ENCODE data around the gene DUSP9.
A peak's percentile ranks its signal among the peaks of the same experiment; 100 is the strongest.

Gene DUSP9

GRCh38 chrX:153671589-153672530, 24.9 kb downstream of the DUSP9 start:
- Histone ChIP-seq H3K4me3 (ENCODE audit: low read depth, low read length) (no peak overlapping the region), H3K27ac (ENCODE audit: extremely low read depth, low read depth, low read length) (no peak overlapping the region), H3K9me3 (ENCODE audit: control insufficient read depth, insufficient read depth, low read depth, low read length) (no peaks in the 10 kb centered on the region), H3K36me3 (ENCODE audit: control insufficient read depth in 2 of 2, insufficient read depth in 1 of 2, low read length in 2 of 2) (no peaks in the 10 kb centered on the region), H3K4me1 (ENCODE audit: control insufficient read depth, insufficient read depth, low read length) (no peaks in the 10 kb centered on the region)
- ChIA-PET CTCF (interaction anchor here (0.6 to 5.2 kb wide), 4 partner anchors 24 to 624 kb away, joined by 4 to 52 read pairs (median 8); no protein-coding TSS in a partner anchor), POLR2A (no interaction called here)
- TF ChIP-seq GLI2 (tag by site-specific recombination; IDR thresholded peaks at IDR 0.05; ENCODE audit: borderline replicate concordance, low read depth) (no peak), ZNF132 (tag by site-specific recombination; IDR thresholded peaks at IDR 0.05; ENCODE audit: borderline replicate concordance) (no peak), ZNF10 (tag by site-specific recombination; IDR thresholded peaks at IDR 0.05) (peak; percentile 54; the same call in 1 of the 2 replicates)

DNA sequence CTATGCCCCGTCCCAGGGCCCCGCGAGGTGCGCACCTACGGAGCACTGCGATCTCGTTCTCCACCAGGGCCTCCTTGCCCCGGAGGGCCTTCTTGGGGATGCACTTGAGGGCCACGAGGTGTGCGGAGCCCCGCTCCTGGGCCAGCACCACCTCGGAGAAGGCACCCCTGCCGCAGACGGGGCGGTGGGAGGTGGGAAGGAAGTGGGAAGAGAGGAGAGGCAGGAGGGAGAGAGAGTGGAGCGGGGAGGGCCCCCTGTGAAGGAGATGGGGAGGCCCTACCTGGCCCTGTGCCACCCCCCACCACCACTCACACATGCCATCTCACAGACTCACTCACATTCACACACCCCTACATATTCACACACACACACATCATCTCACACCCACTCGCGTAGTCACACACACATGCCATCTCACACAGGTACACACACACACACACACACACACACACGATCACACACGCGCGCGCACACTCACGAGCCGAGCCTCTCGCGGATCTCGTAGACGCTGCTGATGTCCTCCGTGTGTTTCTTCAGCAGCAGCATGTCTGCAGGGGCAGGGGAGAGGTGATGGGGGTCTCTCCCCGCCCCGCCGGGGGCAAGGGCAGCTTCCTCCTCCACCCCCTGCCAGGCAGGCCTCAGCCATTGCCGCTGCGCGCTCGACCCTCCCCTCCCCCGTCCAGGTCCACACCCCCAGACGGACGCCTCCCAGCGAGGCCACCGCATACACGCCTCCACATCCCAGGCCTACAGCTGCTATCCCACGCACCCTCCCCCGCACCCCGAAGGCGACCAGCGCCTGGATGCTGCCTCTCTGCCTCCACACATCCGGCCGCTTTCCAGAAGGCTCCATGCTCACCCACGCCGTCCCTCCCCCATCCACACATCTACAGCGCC, 25.8 kb downstream of the DUSP9 start:
- Histone ChIP-seq H3K4me3 (ENCODE audit: low read depth, low read length) (no peak overlapping the region), H3K9me3 (ENCODE audit: control insufficient read depth, insufficient read depth, low read depth, low read length) (no peaks in the 10 kb centered on the region), H3K4me1 (ENCODE audit: control insufficient read depth, insufficient read depth, low read length) (no peaks in the 10 kb centered on the region), H3K27ac (ENCODE audit: extremely low read depth, low read depth, low read length) (no peak overlapping the region), H3K36me3 (ENCODE audit: control insufficient read depth in 2 of 2, insufficient read depth in 1 of 2, low read length in 2 of 2) (no peaks in the 10 kb centered on the region)
- ChIA-PET CTCF (interaction anchor here (0.8 kb wide), 1 partner anchor 623 kb away, joined by 6 read pairs; no protein-coding TSS in a partner anchor), POLR2A (no interaction called here)
- peak; percentile 49; the same call in 1 of the 2 replicates for TF ChIP-seq PATZ1 (tag by site-specific recombination; IDR thresholded peaks at IDR 0.05)
- peak; percentile 83 for TF ChIP-seq EGR2 (tag by site-specific recombination; IDR thresholded peaks at IDR 0.05; ENCODE audit: low read depth)
- TF ChIP-seq ZNF394 (tag by site-specific recombination; IDR thresholded peaks at IDR 0.05; ENCODE audit: borderline replicate concordance) = no peak
- TF ChIP-seq SP2 (tag by site-specific recombination; IDR thresholded peaks at IDR 0.05) = peak; percentile 13; the same call in 1 of the 2 replicates
- no peak for TF ChIP-seq ZNF404 (tag by site-specific recombination; IDR thresholded peaks at IDR 0.05)
- no peak for TF ChIP-seq ZSCAN16 (tag by site-specific recombination; IDR thresholded peaks at IDR 0.05)
- TF ChIP-seq GLIS1 (tag by site-specific recombination; IDR thresholded peaks at IDR 0.05) = peak; percentile 77
- no peak for TF ChIP-seq ZNF626 (tag by site-specific recombination; IDR thresholded peaks at IDR 0.05)
- TF ChIP-seq ZNF530 (tag by site-specific recombination; IDR thresholded peaks at IDR 0.05; ENCODE audit: low read depth) = no peak
- no peak for TF ChIP-seq ZNF639 (tag by site-specific recombination; IDR thresholded peaks at IDR 0.05)
- TF ChIP-seq, protein P1, sequence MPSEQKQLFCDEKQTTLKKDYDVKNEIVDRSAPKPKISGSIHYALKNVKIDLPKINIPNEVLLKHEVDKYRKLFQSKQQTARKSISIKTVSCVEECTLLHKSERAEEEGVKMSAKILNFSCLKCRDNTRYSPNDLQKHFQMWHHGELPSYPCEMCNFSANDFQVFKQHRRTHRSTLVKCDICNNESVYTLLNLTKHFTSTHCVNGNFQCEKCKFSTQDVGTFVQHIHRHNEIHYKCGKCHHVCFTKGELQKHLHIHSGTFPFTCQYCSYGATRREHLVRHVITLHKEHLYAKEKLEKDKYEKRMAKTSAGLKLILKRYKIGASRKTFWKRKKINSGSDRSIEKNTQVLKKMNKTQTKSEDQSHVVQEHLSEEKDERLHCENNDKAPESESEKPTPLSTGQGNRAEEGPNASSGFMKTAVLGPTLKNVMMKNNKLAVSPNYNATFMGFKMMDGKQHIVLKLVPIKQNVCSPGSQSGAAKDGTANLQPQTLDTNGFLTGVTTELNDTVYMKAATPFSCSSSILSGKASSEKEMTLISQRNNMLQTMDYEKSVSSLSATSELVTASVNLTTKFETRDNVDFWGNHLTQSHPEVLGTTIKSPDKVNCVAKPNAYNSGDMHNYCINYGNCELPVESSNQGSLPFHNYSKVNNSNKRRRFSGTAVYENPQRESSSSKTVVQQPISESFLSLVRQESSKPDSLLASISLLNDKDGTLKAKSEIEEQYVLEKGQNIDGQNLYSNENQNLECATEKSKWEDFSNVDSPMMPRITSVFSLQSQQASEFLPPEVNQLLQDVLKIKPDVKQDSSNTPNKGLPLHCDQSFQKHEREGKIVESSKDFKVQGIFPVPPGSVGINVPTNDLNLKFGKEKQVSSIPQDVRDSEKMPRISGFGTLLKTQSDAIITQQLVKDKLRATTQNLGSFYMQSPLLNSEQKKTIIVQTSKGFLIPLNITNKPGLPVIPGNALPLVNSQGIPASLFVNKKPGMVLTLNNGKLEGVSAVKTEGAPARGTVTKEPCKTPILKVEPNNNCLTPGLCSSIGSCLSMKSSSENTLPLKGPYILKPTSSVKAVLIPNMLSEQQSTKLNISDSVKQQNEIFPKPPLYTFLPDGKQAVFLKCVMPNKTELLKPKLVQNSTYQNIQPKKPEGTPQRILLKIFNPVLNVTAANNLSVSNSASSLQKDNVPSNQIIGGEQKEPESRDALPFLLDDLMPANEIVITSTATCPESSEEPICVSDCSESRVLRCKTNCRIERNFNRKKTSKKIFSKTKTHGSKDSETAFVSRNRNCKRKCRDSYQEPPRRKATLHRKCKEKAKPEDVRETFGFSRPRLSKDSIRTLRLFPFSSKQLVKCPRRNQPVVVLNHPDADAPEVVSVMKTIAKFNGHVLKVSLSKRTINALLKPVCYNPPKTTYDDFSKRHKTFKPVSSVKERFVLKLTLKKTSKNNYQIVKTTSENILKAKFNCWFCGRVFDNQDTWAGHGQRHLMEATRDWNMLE (tag by site-specific recombination; conservative IDR thresholded peaks at IDR 0.05; ENCODE audit: low read depth) = no peak
- no peak for TF ChIP-seq ZNF449 (tag by site-specific recombination; IDR thresholded peaks at IDR 0.05)
- TF ChIP-seq, protein P2, sequence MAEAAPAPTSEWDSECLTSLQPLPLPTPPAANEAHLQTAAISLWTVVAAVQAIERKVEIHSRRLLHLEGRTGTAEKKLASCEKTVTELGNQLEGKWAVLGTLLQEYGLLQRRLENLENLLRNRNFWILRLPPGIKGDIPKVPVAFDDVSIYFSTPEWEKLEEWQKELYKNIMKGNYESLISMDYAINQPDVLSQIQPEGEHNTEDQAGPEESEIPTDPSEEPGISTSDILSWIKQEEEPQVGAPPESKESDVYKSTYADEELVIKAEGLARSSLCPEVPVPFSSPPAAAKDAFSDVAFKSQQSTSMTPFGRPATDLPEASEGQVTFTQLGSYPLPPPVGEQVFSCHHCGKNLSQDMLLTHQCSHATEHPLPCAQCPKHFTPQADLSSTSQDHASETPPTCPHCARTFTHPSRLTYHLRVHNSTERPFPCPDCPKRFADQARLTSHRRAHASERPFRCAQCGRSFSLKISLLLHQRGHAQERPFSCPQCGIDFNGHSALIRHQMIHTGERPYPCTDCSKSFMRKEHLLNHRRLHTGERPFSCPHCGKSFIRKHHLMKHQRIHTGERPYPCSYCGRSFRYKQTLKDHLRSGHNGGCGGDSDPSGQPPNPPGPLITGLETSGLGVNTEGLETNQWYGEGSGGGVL (tag by site-specific recombination; IDR thresholded peaks at IDR 0.05) = peak; percentile 55
- no peak for TF ChIP-seq KLF9 (tag by site-specific recombination; IDR thresholded peaks at IDR 0.05; ENCODE audit: low read depth)
- peak; percentile 97 for TF ChIP-seq ZFHX2 (tag by site-specific recombination; conservative IDR thresholded peaks at IDR 0.05)
- no peak for TF ChIP-seq OSR2 (tag by site-specific recombination; IDR thresholded peaks at IDR 0.05)

Measured in HEK293 (cell line).